HG02885 (cell line): ENCODE data around the gene RAD51B.

Source experiments
- ATAC-seq: cut with Tn5 transposase; IDR thresholded peaks from one replicate; pipeline ENCODE4 v1.9.1; 2021; ENCODE audit warnings: mild to moderate bottlenecking; ENCODE audit not compliant: unreplicated experiment, poor library complexity

Gene RAD51B

GRCh38 chr14:68384335-68384734, 564.8 kb downstream of the RAD51B start:
- no peak for ATAC-seq

DNA sequence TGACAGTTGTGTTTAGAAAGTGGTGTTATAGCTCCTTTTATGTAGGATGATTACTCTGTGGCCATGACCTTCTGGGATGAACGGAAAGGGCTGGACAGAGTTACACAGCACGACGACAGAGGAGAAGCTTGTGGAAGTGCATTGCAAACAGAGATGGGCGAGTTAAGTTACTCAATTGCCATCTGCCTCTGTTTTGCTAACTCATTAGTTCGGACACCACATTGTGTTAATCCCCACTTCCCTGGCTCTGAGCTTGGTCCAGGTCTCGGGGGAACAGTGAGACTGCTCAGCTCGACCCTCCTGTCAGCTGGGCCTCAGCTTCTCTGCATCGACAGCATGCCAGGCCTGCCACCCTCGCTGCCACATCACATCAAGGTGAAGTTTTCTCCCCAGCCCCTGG, 565.3 kb downstream of the RAD51B start:
- no peak for ATAC-seq

GRCh38 chr14:68386446-68386845, 566.9 kb downstream of the RAD51B start:
- ATAC-seq = no peak

- no peak for ATAC-seq
These were observed 567.6 kb downstream of the RAD51B start for GRCh38 chr14:68386950-68387779.

DNA sequence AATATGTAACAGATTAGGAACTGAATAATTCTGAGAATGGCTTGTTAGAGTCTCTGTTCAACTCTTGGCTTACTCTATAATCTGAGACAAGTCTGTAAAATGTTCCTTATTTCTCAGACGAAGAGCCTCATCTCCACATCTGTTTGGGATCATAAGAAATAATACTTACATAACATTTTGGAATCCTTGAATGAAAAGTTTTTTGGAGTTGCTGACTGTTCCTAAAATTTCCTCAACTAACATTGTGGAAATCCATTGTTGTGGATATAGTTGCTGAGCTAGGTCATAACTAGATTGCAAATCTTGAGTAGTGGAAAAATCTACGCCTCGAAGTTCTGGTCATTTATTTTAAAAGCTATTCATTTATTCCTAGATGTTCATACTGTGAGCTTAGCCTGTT, 570.4 kb downstream of the RAD51B start:
- ATAC-seq = no peak

GRCh38 chr14:68390741-68391140, 571.2 kb downstream of the RAD51B start:
- ATAC-seq = no peak

- no peak for ATAC-seq
These were observed 571.9 kb downstream of the RAD51B start for GRCh38 chr14:68391311-68392014.

DNA sequence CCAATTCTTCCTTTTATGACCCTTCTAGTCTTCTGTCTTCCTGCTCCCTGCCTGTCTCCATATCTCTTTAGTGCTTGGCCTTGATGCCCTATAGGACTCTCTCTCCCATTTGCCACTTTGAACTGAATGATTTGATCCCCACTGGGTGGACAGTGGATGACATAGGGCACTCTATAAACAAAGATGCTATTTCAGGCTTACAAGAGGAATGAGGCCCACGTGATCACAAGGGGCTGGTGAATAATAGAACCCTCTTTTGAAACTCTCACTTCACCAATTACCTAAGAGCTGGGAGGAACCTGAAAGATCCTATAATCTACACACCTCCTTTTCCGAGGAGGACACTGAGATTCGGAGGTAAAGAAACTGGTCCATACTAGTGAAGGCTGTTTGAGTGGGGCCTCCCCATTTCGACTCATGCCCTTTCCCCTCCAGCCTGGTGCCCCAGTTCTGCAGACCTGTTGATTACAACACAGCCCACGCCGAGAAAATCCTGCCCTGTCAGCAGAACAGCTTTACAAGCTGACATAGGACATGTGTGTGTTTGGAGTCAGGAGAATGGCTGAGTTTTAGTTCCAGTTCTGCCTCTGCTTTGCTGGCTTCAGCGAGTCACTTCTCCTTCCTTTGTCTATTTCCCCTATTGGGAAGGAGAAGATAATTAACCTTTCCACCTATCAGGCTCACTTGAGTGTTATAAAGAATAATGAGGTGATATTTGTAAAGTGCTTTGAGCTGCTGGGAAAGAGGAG, 573.0 kb downstream of the RAD51B start:
- ATAC-seq = no peak

DNA sequence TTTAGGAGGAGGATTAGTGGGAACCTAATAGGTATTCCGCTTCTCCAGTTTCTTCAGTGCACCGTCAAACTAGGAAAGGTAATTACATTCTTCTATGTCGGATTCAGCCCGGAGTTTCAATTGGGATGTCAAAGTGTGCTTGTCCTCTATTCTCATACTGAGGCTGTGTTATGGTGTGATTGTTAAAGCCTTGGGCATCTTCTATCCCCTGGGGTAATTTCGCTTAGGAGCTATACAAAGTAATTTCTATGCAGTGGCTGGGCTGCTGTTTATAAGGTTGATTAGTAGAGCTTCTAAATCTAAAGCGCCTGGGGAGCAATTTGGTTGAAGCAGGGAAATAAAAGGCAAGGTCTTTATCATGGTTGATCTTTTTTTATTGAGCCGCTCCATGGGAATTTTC, 573.7 kb downstream of the RAD51B start:
- no peak for ATAC-seq

DNA sequence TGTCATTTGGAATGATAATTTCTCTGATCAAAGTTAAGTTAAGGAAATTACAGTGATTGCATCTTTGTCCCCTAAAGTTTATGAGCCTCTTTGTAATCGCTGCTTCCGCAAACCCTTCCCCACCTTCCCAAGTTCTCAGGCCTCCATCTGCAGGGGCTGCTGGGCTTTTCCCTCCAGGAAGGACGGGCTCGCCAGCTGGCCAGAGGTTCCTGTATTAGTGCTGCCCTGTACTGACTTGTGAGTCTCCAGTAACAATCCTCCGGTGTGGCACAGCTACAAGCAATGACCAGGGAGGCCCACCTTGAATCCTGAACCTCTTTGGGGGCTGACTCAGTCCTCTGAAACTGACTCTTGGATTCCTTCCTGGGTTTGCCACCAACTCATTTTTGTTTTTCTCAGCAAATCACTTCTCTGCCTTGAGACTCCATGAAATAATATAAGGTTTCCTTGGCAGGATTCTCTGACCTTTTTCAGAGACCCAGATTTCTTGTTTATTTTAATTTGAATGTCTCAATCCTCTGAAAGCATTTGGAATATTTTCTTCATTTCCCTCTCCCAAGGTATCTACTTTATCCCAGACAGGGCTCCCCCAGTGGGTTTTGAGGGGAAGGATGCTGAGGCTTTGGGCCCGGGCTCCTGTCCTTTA, 574.7 kb downstream of the RAD51B start:
- ATAC-seq = no peak

- no peak for ATAC-seq
These were observed 575.2 kb downstream of the RAD51B start for GRCh38 chr14:68394764-68395143.

DNA sequence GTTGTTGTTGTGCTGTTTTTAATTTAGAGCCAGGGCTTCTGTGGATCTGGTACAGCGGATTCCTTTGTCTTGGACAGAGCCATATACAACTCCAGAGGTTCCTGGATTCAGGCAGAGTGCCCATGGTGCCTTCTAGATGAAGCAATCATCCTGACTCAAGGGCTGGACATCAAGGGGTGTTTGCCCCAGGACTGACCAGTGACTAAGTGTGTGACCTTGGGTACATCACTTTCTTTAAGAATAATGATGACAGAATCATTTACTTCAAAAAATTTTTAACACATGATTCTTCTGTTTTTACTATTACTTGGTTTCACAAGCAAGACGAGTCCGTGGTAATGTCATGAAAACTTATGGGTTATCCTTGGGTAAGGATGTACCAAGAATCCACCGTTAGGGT, 576.0 kb downstream of the RAD51B start:
- no peak for ATAC-seq

GRCh38 chr14:68396461-68396860, 576.9 kb downstream of the RAD51B start:
- ATAC-seq = no peak

DNA sequence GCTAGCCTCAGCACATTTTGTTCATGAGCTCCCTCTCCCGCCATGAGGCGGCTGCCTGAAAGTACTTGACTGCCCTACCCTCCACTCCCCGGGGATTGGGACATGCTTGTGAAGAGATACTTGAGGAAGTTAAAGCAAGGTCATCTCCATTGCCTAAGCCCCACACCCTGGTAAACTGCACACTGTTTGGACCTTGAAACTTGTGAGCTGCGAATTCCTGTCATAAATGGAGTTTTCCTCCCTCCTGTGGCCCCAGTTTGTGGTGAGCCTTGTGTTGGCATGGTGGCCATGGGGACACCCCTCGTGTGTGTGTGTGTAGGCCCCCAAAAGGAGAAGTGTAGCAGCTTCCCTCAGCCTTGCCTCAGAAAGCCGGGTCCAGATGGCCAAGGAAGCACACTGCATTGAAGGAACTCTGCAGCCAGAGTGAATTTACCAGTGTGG, 577.8 kb downstream of the RAD51B start:
- no peak for ATAC-seq

DNA sequence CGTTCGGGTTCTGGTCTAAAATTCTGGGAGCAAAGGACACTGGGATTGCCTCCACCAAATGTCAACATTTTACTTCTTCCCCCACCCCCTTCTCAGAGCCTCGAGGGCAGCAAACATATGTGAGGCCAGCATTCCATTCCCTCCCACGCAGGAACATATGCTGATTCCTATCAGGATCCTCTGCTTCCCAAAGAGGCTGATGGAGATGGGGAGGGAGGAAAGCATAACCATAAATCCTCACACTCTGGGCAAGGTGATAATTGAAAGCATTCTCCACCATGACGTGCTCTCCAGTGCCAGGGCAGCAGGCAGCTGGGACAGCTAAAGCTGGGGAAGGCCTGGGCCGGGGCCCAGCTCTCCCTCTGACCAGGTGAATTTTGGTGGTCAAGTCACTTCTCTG, 578.2 kb downstream of the RAD51B start:
- no peak for ATAC-seq

DNA sequence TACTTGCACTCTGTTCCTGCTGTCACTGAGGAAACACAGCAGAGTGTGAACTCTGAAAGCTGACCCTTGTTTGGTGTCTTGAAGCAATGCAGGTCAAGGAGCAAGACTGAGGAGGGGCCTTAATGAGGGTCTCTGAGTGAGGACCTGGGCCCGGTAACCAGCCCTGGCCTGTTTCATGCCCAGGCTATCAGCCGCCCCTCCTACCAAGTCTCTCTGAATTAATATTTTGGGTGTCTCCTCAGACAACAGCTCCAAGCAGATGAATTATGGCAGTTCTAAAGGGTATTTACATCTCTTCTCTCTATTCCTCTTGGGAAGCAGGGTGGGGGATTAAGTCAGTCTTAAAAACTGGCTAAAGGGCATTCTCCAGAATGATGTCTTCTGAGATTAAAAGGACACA, 578.8 kb downstream of the RAD51B start:
- no peak for ATAC-seq

GRCh38 chr14:68399971-68400370, 580.4 kb downstream of the RAD51B start:
- no peak for ATAC-seq

- peak; percentile 13 for ATAC-seq
These were observed 581.7 kb downstream of the RAD51B start for GRCh38 chr14:68401317-68401716.

DNA sequence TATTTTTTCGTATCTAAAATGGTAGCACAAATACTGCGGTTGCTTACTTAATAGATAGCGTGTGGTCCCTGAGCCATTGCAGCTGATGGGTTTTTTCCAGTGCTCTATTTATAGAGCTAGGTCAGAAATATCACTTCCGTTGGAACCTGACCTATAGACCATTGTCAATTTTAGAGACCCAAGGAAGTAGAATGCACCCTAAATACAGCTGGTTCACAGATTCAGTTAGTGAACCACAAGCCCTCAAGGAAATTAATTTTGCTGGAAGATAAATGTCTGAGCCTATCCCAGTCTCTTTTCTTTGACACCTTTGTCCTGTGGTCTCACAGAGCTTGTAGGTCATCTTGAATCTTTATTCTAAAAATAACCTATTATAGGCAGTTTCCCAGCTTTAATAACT, 582.3 kb downstream of the RAD51B start:
- peak; percentile 75 for ATAC-seq

GRCh38 chr14:68402525-68403101, 583.0 kb downstream of the RAD51B start:
- ATAC-seq = no peak
